WTC11 (cell line): ENCODE measurements around the gene CHADL.

Experiments
- FOXK1 ChIP-seq: sonication (generic); formaldehyde crosslinking; IDR thresholded peaks from 2 replicates; pipeline ENCODE4 v1.8.0; 2022; ENCODE audit warnings: mild to moderate bottlenecking, moderate library complexity, missing genetic modification reagents
- TEAD4 ChIP-seq: sonication (generic); formaldehyde crosslinking; IDR thresholded peaks from 2 replicates; pipeline ENCODE4 v1.8.0; 2022; ENCODE audit warnings: mild to moderate bottlenecking, missing genetic modification reagents

- TF ChIP-seq TEAD4 (CRISPR knock-in tag) (no peak), FOXK1 (CRISPR knock-in tag) (no peak)
These were observed 9.4 kb upstream of the CHADL start for GRCh38 chr22:41250127-41250526.
